OCI-LY1 (cell line): Measurements from ENCODE around the gene PTGR1.

Experiments
- CTCF ChIP-seq: fragments of 200-600 bp; sonication (generic), shearing (Covaris generic); IDR thresholded peaks from 2 replicates; pipeline ENCODE4 v1.5.1; 2017; ENCODE audit warnings: mild to moderate bottlenecking, antibody characterized with exemption, low read length, moderate library complexity, mixed read lengths
- EZH2 ChIP-seq: fragments of 200-600 bp; sonication (generic), shearing (Covaris generic); IDR thresholded peaks from 2 replicates; pipeline ENCODE4 v1.8.0; 2017; ENCODE audit warnings: borderline replicate concordance, mixed run types, mild to moderate bottlenecking, antibody characterized with exemption, low read length, moderate library complexity, mixed read lengths

- TF ChIP-seq EZH2 (no peak), CTCF (no peak)
Observed at GRCh38 chr9:111644195-111644772, 44.8 kb upstream of the PTGR1 start.
